ENCODE results near the gene PEAR1. TPM values are rescaled to one million over a fixed set of nuclear protein-coding genes. Genes with fewer than 3 reads are reported as not detected.
A peak's percentile ranks its signal among the peaks of the same experiment; 100 is the strongest.

PEAR1 gene
- total RNA-seq, 6 donors from 2014 or later, result 8.4 to 33.5 (median 13.7) TPM

- Histone ChIP-seq H3K36me3 (no peaks in the 10 kb centered on the region), H3K4me1 (no peaks in the 10 kb centered on the region), H3K9me3 (no peaks in the 10 kb centered on the region), H3K27me3 (no peaks in the 10 kb centered on the region), H3K4me3 (no peak overlapping the region), H3K27ac (no peak overlapping the region)
- whole genome bisulfite sequencing, 2 donors, result 78 to 85% methylated on average over 5 of the region's 5 CpGs
- DNase-seq (no peak), ATAC-seq (ENCODE audit: low FRiP score in 2 of 2) (no peak)
- TF ChIP-seq EP300 (IDR thresholded peaks at IDR 0.05) (no peak), POLR2A (IDR thresholded peaks at IDR 0.05) (no peak), POLR2AphosphoS5 (IDR thresholded peaks at IDR 0.05) (no peak), CTCF (IDR thresholded peaks at IDR 0.05) (no peak)
Observed at GRCh38 chr1:156877433-156878170, 15.9 kb upstream of the PEAR1 start.

GRCh38 chr1:156879876-156880275, 13.6 kb upstream of the PEAR1 start:
- Histone ChIP-seq H3K27ac (no peak overlapping the region), H3K36me3 (no peaks in the 10 kb centered on the region), H3K4me1 (peaks cover 0 to 1% (median 0%) of the 10 kb centered on the region in 4 donors), H3K27me3 (no peaks in the 10 kb centered on the region), H3K4me3 (no peak overlapping the region), H3K9me3 (no peaks in the 10 kb centered on the region)
- peak in 1 of 2 donors; percentile 58 for DNase-seq
- no peak for ATAC-seq (ENCODE audit: low FRiP score in 2 of 2)
- TF ChIP-seq EP300 (IDR thresholded peaks at IDR 0.05), result no peak
- TF ChIP-seq POLR2AphosphoS5 (IDR thresholded peaks at IDR 0.05), result no peak
- WGBS, 2 donors, result 83 to 93% methylated on average over 13 to 21 of the region's 21 CpGs

- 73 to 76% methylated on average over 5 of the region's 5 CpGs for WGBS, 2 donors
- DNase-seq (no peak), ATAC-seq (ENCODE audit: low FRiP score in 2 of 2) (no peak)
- Histone ChIP-seq H3K9me3 (no peaks in the 10 kb centered on the region), H3K4me3 (no peak overlapping the region), H3K4me1 (peaks cover 0 to 5% (median 0%) of the 10 kb centered on the region in 4 donors), H3K27ac (no peak overlapping the region), H3K27me3 (no peaks in the 10 kb centered on the region), H3K36me3 (no peaks in the 10 kb centered on the region)
- TF ChIP-seq CTCF (IDR thresholded peaks at IDR 0.05) (no peak), EP300 (IDR thresholded peaks at IDR 0.05) (no peak), POLR2AphosphoS5 (IDR thresholded peaks at IDR 0.05) (no peak), POLR2A (IDR thresholded peaks at IDR 0.05) (no peak)
Observed at GRCh38 chr1:156880473-156880872, 13.0 kb upstream of the PEAR1 start.

- Histone ChIP-seq H3K4me3 (no peak overlapping the region), H3K4me1 (peaks cover 0 to 5% (median 0%) of the 10 kb centered on the region in 4 donors), H3K36me3 (no peaks in the 10 kb centered on the region), H3K27me3 (no peaks in the 10 kb centered on the region), H3K9me3 (no peaks in the 10 kb centered on the region), H3K27ac (no peak overlapping the region)
- DNase-seq (no peak), ATAC-seq (ENCODE audit: low FRiP score in 2 of 2) (no peak)
- WGBS, 2 donors, result 64 to 76% methylated on average over 4 to 10 of the region's 10 CpGs
- TF ChIP-seq CTCF (IDR thresholded peaks at IDR 0.05) (no peak), POLR2A (IDR thresholded peaks at IDR 0.05) (no peak), EP300 (IDR thresholded peaks at IDR 0.05) (no peak), POLR2AphosphoS5 (IDR thresholded peaks at IDR 0.05) (no peak)
Observed at GRCh38 chr1:156881101-156881500, 12.4 kb upstream of the PEAR1 start.

GRCh38 chr1:156881663-156882062, 11.9 kb upstream of the PEAR1 start:
- Histone ChIP-seq H3K27ac (no peak overlapping the region), H3K27me3 (no peaks in the 10 kb centered on the region), H3K4me3 (no peak overlapping the region), H3K36me3 (no peaks in the 10 kb centered on the region), H3K9me3 (no peaks in the 10 kb centered on the region), H3K4me1 (peaks cover 0 to 5% (median 0%) of the 10 kb centered on the region in 4 donors)
- WGBS, 2 donors, result 83 to 85% methylated on average over 3 to 4 of the region's 4 CpGs
- no peak for ATAC-seq (ENCODE audit: low FRiP score in 2 of 2)
- no peak for DNase-seq
- no peak for TF ChIP-seq EP300 (IDR thresholded peaks at IDR 0.05)

GRCh38 chr1:156882543-156882942, 11.0 kb upstream of the PEAR1 start:
- ATAC-seq (ENCODE audit: low FRiP score in 2 of 2), result no peak
- WGBS, 2 donors, result 89 to 92% methylated on average over 3 of the region's 3 CpGs
- Histone ChIP-seq H3K27me3 (no peaks in the 10 kb centered on the region), H3K4me1 (peaks cover 0 to 5% (median 0%) of the 10 kb centered on the region in 4 donors), H3K4me3 (no peak overlapping the region), H3K36me3 (no peaks in the 10 kb centered on the region), H3K27ac (no peak overlapping the region), H3K9me3 (no peaks in the 10 kb centered on the region)
- TF ChIP-seq CTCF (IDR thresholded peaks at IDR 0.05), result no peak
- no peak for DNase-seq
